ENCODE data around the gene GRB7. TPM values are rescaled to one million over a fixed set of nuclear protein-coding genes. Genes with fewer than 3 reads are reported as not detected.
A peak's percentile ranks its signal among the peaks of the same experiment; 100 is the strongest.

The GRB7 gene
- total and polyA plus RNA-seq, 2 donors (not counting 3 experiments of a cell fraction or from before 2014, with no cell fraction given), result 0.04 TPM; not detected in 1

- Histone ChIP-seq H3K9me1 (replicated peaks; ENCODE audit: control insufficient read depth, extremely low read depth, insufficient read depth, low read length) (no peaks in the 10 kb centered on the region), H3K36me3 (ENCODE audit: control insufficient read depth in 2 of 2, extremely low read depth in 1 of 2, insufficient read depth in 2 of 2, low read length in 2 of 2) (no peaks in the 10 kb centered on the region), H3K27me3 (ENCODE audit: control insufficient read depth in 2 of 2, insufficient read depth in 2 of 2, low read length in 2 of 2) (peaks cover 35 to 62% of the 10 kb centered on the region in 2 experiments), H2AFZ (ENCODE audit: low read depth, low read length) (no peak overlapping the region), H3K4me1 (ENCODE audit: control insufficient read depth, extremely low read depth, insufficient read depth, low read length) (no peaks in the 10 kb centered on the region), H3K27ac (ENCODE audit: insufficient read depth, low read depth, low read length) (no peak overlapping the region), H3K9me3 (replicated peaks; ENCODE audit: control insufficient read depth, insufficient read depth, low read length) (no peaks in the 10 kb centered on the region), H3K4me2 (ENCODE audit: insufficient read depth, low read length) (no peak overlapping the region), H3K9ac (replicated peaks; ENCODE audit: extremely low read depth, insufficient read depth, low read length) (no peak overlapping the region), H3K79me2 (ENCODE audit: control insufficient read depth, insufficient read depth, low read length) (no peaks in the 10 kb centered on the region), H4K20me1 (replicated peaks; ENCODE audit: control insufficient read depth, extremely low read depth, insufficient read depth, low read length) (no peaks in the 10 kb centered on the region), H3K4me3 (replicated peaks in 1 of 3; ENCODE audit: insufficient read depth in 1 of 3, low read depth in 1 of 3, low read length in 3 of 3) (no peak overlapping the region)
- DNase-seq (ENCODE audit: low read depth, low spot score) (peak; percentile 21), FAIRE-seq (no peak)
- TF ChIP-seq GATA2 (IDR thresholded peaks at IDR 0.05; ENCODE audit: insufficient read depth, insufficient read length, low read depth, low read length) (no peak), JUN (IDR thresholded peaks at IDR 0.05; ENCODE audit: borderline replicate concordance, insufficient read depth, insufficient read length, low read depth) (no peak), EZH2 (IDR thresholded peaks at IDR 0.05; ENCODE audit: borderline replicate concordance, low read depth, low read length, severe bottlenecking) (no peak), POLR2A (IDR thresholded peaks at IDR 0.05; ENCODE audit: low read depth, low read length) (no peak), CTCF (IDR thresholded peaks at IDR 0.05; ENCODE audit: extremely low read depth in 1 of 2, insufficient read depth in 1 of 2, low read depth in 1 of 2, low read length in 2 of 2) (no peak), FOS (IDR thresholded peaks at IDR 0.05; ENCODE audit: borderline replicate concordance, insufficient read depth, low read length) (no peak), POLR2AphosphoS5 (IDR thresholded peaks at IDR 0.05; ENCODE audit: insufficient read depth, low read depth, low read length) (no peak), MYC (IDR thresholded peaks at IDR 0.05; ENCODE audit: low read depth, low read length) (no peak)
- ChIA-PET POLR2A (no interaction called here), CTCF (interaction anchor here (1.1 to 1.3 kb wide), 2 partner anchors 26 to 160 kb away, joined by 3 to 4 read pairs; no protein-coding TSS in a partner anchor)
- dilution Hi-C loops (cut with MboI; ENCODE audit: extremely low pct_ligation_motif_present, low sequenced_read_pairs) (no loop called here), intact Hi-C loops (cut with micrococcal nuclease) (loop anchor here (10.0 kb wide), 1 partner anchor 84 kb away; the partner anchor contains the start of genes IKZF3 and ZPBP2)
- no TSS peak for BruUV-seq (replicated peaks)
Observed at GRCh38 chr17:39781031-39781860, 43.5 kb downstream of the GRB7 start.

Measured in endothelial cell of umbilical vein (primary cell).